Choroid plexus epithelial cell (primary cell): ENCODE measurements around the gene NTNG1.

Experiments used
- DNase-seq: peaks from one replicate; pipeline ENCODE4 v3.0.0-alpha.2; 2010; ENCODE audit warnings: low read depth
- H3K4me3 ChIP-seq: 2 replicates; pipeline ENCODE4 v1.5.1; 2011; ENCODE audit warnings: low read depth, mild to moderate bottlenecking, control low read depth, low read length, moderate library complexity
- CTCF ChIP-seq: conservative IDR thresholded peaks from 2 replicates; pipeline ENCODE4 v1.5.1; 2011; ENCODE audit warnings: low read depth, mild to moderate bottlenecking, control low read depth, inconsistent platforms, low read length, moderate library complexity

NTNG1 gene

GRCh38 chr1:107363154-107363553 is 222.3 kb downstream of the NTNG1 start:
- TF ChIP-seq CTCF: no peak
- DNase-seq: no peak
- no peak overlapping the region for H3K4me3 ChIP-seq

- DNase-seq: no peak
- H3K4me3 ChIP-seq: no peak overlapping the region
- TF ChIP-seq CTCF: no peak
Observed at GRCh38 chr1:107365527-107366240, 224.8 kb downstream of the NTNG1 start.

- TF ChIP-seq CTCF: no peak
- H3K4me3 ChIP-seq: no peak overlapping the region
- no peak for DNase-seq
Observed at GRCh38 chr1:107378426-107378825, 237.6 kb downstream of the NTNG1 start.

- no peak for DNase-seq
- no peak overlapping the region for H3K4me3 ChIP-seq
- TF ChIP-seq CTCF: no peak
Observed at GRCh38 chr1:107378866-107379265, 238.0 kb downstream of the NTNG1 start.

- no peak overlapping the region for H3K4me3 ChIP-seq
- TF ChIP-seq CTCF: no peak
Observed at GRCh38 chr1:107379826-107380225, 239.0 kb downstream of the NTNG1 start.

GRCh38 chr1:107389410-107390396 is 248.9 kb downstream of the NTNG1 start:
- DNase-seq: no peak
- H3K4me3 ChIP-seq: no peak overlapping the region
- TF ChIP-seq CTCF: no peak

More at GRCh38 chr1:107379826-107380225, 239.0 kb downstream of the NTNG1 start:
- no peak for DNase-seq
